ENCODE results near the gene RBM26.

RBM26 gene

GRCh38 chr13:79349011-79349410 lies 57.0 kb downstream of the RBM26 start (continued):
- TF ChIP-seq BACH2 (CRISPR knock-in tag; IDR thresholded peaks at IDR 0.05; ENCODE audit: borderline replicate concordance) (no peak), CREB5 (CRISPR knock-in tag; IDR thresholded peaks at IDR 0.05; ENCODE audit: low read depth) (no peak), ZFP3 (CRISPR knock-in tag; IDR thresholded peaks at IDR 0.05) (no peak), ZNF8 (CRISPR knock-in tag; IDR thresholded peaks at IDR 0.05) (no peak), PPARA (CRISPR knock-in tag; IDR thresholded peaks at IDR 0.05; ENCODE audit: borderline replicate concordance) (no peak), ZFP30 (CRISPR knock-in tag; IDR thresholded peaks at IDR 0.05) (no peak), ZNF565 (CRISPR knock-in tag; conservative IDR thresholded peaks at IDR 0.05; ENCODE audit: low read depth) (no peak), CSDC2 (CRISPR knock-in tag; IDR thresholded peaks at IDR 0.05) (no peak), ZNF70 (CRISPR knock-in tag; IDR thresholded peaks at IDR 0.05) (no peak)

GRCh38 chr13:79346300-79346914 lies 59.6 kb downstream of the RBM26 start:
- TF ChIP-seq CSRNP3 (CRISPR knock-in tag; IDR thresholded peaks at IDR 0.05) (no peak), SNAI2 (CRISPR knock-in tag; IDR thresholded peaks at IDR 0.05) (no peak), BACH2 (CRISPR knock-in tag; IDR thresholded peaks at IDR 0.05; ENCODE audit: borderline replicate concordance) (no peak), ZFP30 (CRISPR knock-in tag; IDR thresholded peaks at IDR 0.05) (no peak), CREB5 (CRISPR knock-in tag; IDR thresholded peaks at IDR 0.05; ENCODE audit: low read depth) (no peak), TCF4 (CRISPR knock-in tag; IDR thresholded peaks at IDR 0.05; ENCODE audit: borderline replicate concordance) (no peak), OSR1 (CRISPR knock-in tag; IDR thresholded peaks at IDR 0.05) (no peak), POU6F1 (CRISPR knock-in tag; IDR thresholded peaks at IDR 0.05; ENCODE audit: borderline replicate concordance, low read depth) (no peak), ZNF8 (CRISPR knock-in tag; IDR thresholded peaks at IDR 0.05) (no peak), ZNF565 (CRISPR knock-in tag; conservative IDR thresholded peaks at IDR 0.05; ENCODE audit: low read depth) (no peak)
- TF ChIP-seq, protein P1, sequence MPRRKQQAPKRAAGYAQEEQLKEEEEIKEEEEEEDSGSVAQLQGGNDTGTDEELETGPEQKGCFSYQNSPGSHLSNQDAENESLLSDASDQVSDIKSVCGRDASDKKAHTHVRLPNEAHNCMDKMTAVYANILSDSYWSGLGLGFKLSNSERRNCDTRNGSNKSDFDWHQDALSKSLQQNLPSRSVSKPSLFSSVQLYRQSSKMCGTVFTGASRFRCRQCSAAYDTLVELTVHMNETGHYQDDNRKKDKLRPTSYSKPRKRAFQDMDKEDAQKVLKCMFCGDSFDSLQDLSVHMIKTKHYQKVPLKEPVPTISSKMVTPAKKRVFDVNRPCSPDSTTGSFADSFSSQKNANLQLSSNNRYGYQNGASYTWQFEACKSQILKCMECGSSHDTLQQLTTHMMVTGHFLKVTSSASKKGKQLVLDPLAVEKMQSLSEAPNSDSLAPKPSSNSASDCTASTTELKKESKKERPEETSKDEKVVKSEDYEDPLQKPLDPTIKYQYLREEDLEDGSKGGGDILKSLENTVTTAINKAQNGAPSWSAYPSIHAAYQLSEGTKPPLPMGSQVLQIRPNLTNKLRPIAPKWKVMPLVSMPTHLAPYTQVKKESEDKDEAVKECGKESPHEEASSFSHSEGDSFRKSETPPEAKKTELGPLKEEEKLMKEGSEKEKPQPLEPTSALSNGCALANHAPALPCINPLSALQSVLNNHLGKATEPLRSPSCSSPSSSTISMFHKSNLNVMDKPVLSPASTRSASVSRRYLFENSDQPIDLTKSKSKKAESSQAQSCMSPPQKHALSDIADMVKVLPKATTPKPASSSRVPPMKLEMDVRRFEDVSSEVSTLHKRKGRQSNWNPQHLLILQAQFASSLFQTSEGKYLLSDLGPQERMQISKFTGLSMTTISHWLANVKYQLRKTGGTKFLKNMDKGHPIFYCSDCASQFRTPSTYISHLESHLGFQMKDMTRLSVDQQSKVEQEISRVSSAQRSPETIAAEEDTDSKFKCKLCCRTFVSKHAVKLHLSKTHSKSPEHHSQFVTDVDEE (CRISPR knock-in tag; IDR thresholded peaks at IDR 0.05): no peak
- no peak for ATAC-seq

DNA sequence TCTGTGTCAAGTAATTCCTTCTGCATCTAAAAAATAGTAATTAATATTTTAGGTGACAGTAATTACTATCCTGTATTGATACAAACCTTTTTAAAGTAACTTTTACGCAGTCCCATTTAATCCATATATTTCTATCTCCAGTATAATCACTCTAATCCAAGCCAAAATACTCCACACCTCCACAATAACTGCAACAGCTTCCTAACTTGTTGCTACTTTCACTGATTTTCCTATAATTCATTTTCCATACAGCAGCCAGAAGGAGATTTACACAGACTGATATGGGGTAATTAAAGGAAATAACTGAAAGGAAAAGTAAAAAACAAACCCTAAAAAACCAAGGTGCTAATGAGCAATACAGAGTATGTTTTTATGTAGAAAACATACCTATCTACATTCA lies 64.9 kb downstream of the RBM26 start:
- no peak for ATAC-seq
- TF ChIP-seq POU6F1 (CRISPR knock-in tag; IDR thresholded peaks at IDR 0.05; ENCODE audit: borderline replicate concordance, low read depth) (no peak), ZC3H10 (CRISPR knock-in tag; IDR thresholded peaks at IDR 0.05) (no peak), ARNTL (CRISPR knock-in tag; IDR thresholded peaks at IDR 0.05; ENCODE audit: borderline replicate concordance, low read depth) (no peak), ISL1 (CRISPR knock-in tag; IDR thresholded peaks at IDR 0.05) (no peak), CREB5 (CRISPR knock-in tag; IDR thresholded peaks at IDR 0.05; ENCODE audit: low read depth) (no peak), ESRRG (CRISPR knock-in tag; IDR thresholded peaks at IDR 0.05) (no peak)
- TF ChIP-seq, protein P1 (CRISPR knock-in tag; IDR thresholded peaks at IDR 0.05): no peak
